ENCODE measurements around the gene MT1X. TPM values are rescaled to one million over a fixed set of nuclear protein-coding genes. Genes with fewer than 3 reads are reported as not detected.

MT1X gene
- total and polyA plus RNA-seq, 2 experiments from 2014 or later: 39.8 to 127 TPM

- no peaks in the 10 kb centered on the region for H4K20me1 ChIP-seq (ENCODE audit: insufficient read depth, poor library complexity, severe bottlenecking)
- no peaks in the 10 kb centered on the region for H3K9me2 ChIP-seq (replicated peaks; ENCODE audit: insufficient read depth)
- peak within 1 kb of the TSS; percentile 93 for H3K4me2 ChIP-seq
- H3K36me3 ChIP-seq (replicated peaks; ENCODE audit: insufficient read depth, low read depth): no peaks in the 10 kb centered on the region
- peak; percentile 60 for DNase-seq (ENCODE audit: low spot score)
- H3K27me3 ChIP-seq: peaks cover 100% of the 10 kb centered on the region
- no peaks in the 10 kb centered on the region for H3K79me2 ChIP-seq
- 6% methylated on average over 44 of the region's 68 CpGs for WGBS (ENCODE audit: low lambda C conversion rate, missing lambda C conversion rate)
- peak within 1 kb of the TSS; percentile 26 for H3K4me3 ChIP-seq
- no peak within 1 kb of the TSS for H3K27ac ChIP-seq
- H2AFZ ChIP-seq: peak within 1 kb of the TSS; percentile 40
- TF ChIP-seq EZH2 (IDR thresholded peaks at IDR 0.05; ENCODE audit: borderline replicate concordance): peak; percentile 84
- no peak for TF ChIP-seq CTCF (IDR thresholded peaks at IDR 0.05; ENCODE audit: poor library complexity)
- TF ChIP-seq EZH2phosphoT487 (IDR thresholded peaks at IDR 0.05; ENCODE audit: low read depth, severe bottlenecking, unreplicated experiment): peak; percentile 26
- no peaks in the 10 kb centered on the region for H3K9me3 ChIP-seq (ENCODE audit: low read depth)
- peaks cover 11% of the 10 kb centered on the region for H3K4me1 ChIP-seq (ENCODE audit: insufficient read depth)
Measured at GRCh38 chr16:56637814-56638750, 44.2 kb upstream of the MT1X start, which contains the start of gene MT1A. TSS of gene MT1A (plus strand) at chr16:56638666. CDS start at chr16:56638739, 73 bp downstream.

- no peaks in the 10 kb centered on the region for H3K36me3 ChIP-seq (replicated peaks; ENCODE audit: insufficient read depth, low read depth)
- 27% methylated on average over 1 of the region's 1 CpG for WGBS (ENCODE audit: low lambda C conversion rate, missing lambda C conversion rate)
- no peak overlapping the region for H2AFZ ChIP-seq
- H3K4me3 ChIP-seq: no peak overlapping the region
- no peak overlapping the region for H3K27ac ChIP-seq
- H3K4me1 ChIP-seq (ENCODE audit: insufficient read depth): peaks cover 19% of the 10 kb centered on the region
- H3K9me2 ChIP-seq (replicated peaks; ENCODE audit: insufficient read depth): no peaks in the 10 kb centered on the region
- H3K9me3 ChIP-seq (ENCODE audit: low read depth): no peaks in the 10 kb centered on the region
- H3K4me2 ChIP-seq: no peak overlapping the region
- no peaks in the 10 kb centered on the region for H3K79me2 ChIP-seq
- TF ChIP-seq EZH2phosphoT487 (IDR thresholded peaks at IDR 0.05; ENCODE audit: low read depth, severe bottlenecking, unreplicated experiment) (no peak), EZH2 (IDR thresholded peaks at IDR 0.05; ENCODE audit: borderline replicate concordance) (no peak), CTCF (IDR thresholded peaks at IDR 0.05; ENCODE audit: poor library complexity) (no peak)
- H3K27me3 ChIP-seq: peaks cover 100% of the 10 kb centered on the region
- no peaks in the 10 kb centered on the region for H4K20me1 ChIP-seq (ENCODE audit: insufficient read depth, poor library complexity, severe bottlenecking)
- no peak for DNase-seq (ENCODE audit: low spot score)
Measured at GRCh38 chr16:56639045-56639444, 43.2 kb upstream of the MT1X start.

GRCh38 chr16:56640076-56640475 is 42.2 kb upstream of the MT1X start:
- Histone ChIP-seq H3K27me3 (peaks cover 100% of the 10 kb centered on the region), H4K20me1 (ENCODE audit: insufficient read depth, poor library complexity, severe bottlenecking) (no peaks in the 10 kb centered on the region), H3K27ac (no peak overlapping the region), H3K4me1 (ENCODE audit: insufficient read depth) (peaks cover 16% of the 10 kb centered on the region), H3K79me2 (no peaks in the 10 kb centered on the region), H3K9me3 (ENCODE audit: low read depth) (no peaks in the 10 kb centered on the region), H3K9me2 (replicated peaks; ENCODE audit: insufficient read depth) (no peaks in the 10 kb centered on the region), H3K36me3 (replicated peaks; ENCODE audit: insufficient read depth, low read depth) (no peaks in the 10 kb centered on the region), H3K4me2 (no peak overlapping the region), H3K4me3 (no peak overlapping the region), H2AFZ (no peak overlapping the region)
- TF ChIP-seq EZH2phosphoT487 (IDR thresholded peaks at IDR 0.05; ENCODE audit: low read depth, severe bottlenecking, unreplicated experiment): no peak
- TF ChIP-seq CTCF (IDR thresholded peaks at IDR 0.05; ENCODE audit: poor library complexity): no peak
- no peak for DNase-seq (ENCODE audit: low spot score)
- 80% methylated on average over 1 of the region's 1 CpG for WGBS (ENCODE audit: low lambda C conversion rate, missing lambda C conversion rate)

Measured in hepatocyte (in vitro differentiated cells).